CD4-positive, alpha-beta T cell treated with Interleukin-4 for 1 hour (primary cell): ENCODE measurements around the gene B3GNT3.

Experiments used
- DNase-seq, 2 donors: peaks; one replicate each; pipeline ENCODE4 v3.0.0-alpha.2; 2020 to 2022

The B3GNT3 gene

GRCh38 chr19:17794731-17795494 is at the start of gene B3GNT3:
Gene B3GNT3, plus strand, starts transcription at chr19:17795138. Its CDS starts 12,670 bp downstream, at chr19:17807808.
- no peak for DNase-seq

GRCh38 chr19:17747205-17748098 is 47.5 kb upstream of the B3GNT3 start:
- DNase-seq: peak; percentile 96 to 97

GRCh38 chr19:17748884-17749638 is 45.9 kb upstream of the B3GNT3 start:
- no peak for DNase-seq

GRCh38 chr19:17749912-17750317 is 45.0 kb upstream of the B3GNT3 start:
- no peak for DNase-seq

GRCh38 chr19:17751103-17751911 is 43.6 kb upstream of the B3GNT3 start, which contains the start of gene FCHO1:
Gene FCHO1, plus strand, starts transcription at chr19:17751477. Its CDS starts 3,688 bp downstream, at chr19:17755165.
- DNase-seq: peak; percentile 89

GRCh38 chr19:17751912-17752273 is 43.0 kb upstream of the B3GNT3 start:
- peak in 1 of 2 donors; percentile 25 for DNase-seq

GRCh38 chr19:17752865-17753639 is 41.9 kb upstream of the B3GNT3 start:
- no peak for DNase-seq

- no peak for DNase-seq
Measured at GRCh38 chr19:17753976-17754375, 41.0 kb upstream of the B3GNT3 start.

GRCh38 chr19:17754634-17755442 is 40.1 kb upstream of the B3GNT3 start:
- DNase-seq: peak in 1 of 2 donors; percentile 69

GRCh38 chr19:17755443-17755890 is 39.5 kb upstream of the B3GNT3 start:
- no peak for DNase-seq

- DNase-seq: peak; percentile 48 to 69
Measured at GRCh38 chr19:17755977-17756670, 38.8 kb upstream of the B3GNT3 start.

- no peak for DNase-seq
Measured at GRCh38 chr19:17757125-17757524, 37.8 kb upstream of the B3GNT3 start.

GRCh38 chr19:17758515-17758914 is 36.4 kb upstream of the B3GNT3 start:
- DNase-seq: no peak

GRCh38 chr19:17761148-17761547 is 33.8 kb upstream of the B3GNT3 start:
- no peak for DNase-seq

- peak in 1 of 2 donors; percentile 52 for DNase-seq
Measured at GRCh38 chr19:17762505-17763229, 32.3 kb upstream of the B3GNT3 start.

- no peak for DNase-seq
Measured at GRCh38 chr19:17764348-17764747, 30.6 kb upstream of the B3GNT3 start.

- DNase-seq: peak in 1 of 2 donors; percentile 73
Measured at GRCh38 chr19:17765069-17765618, 29.8 kb upstream of the B3GNT3 start.

- DNase-seq: peak; percentile 37 to 69
Measured at GRCh38 chr19:17766543-17767131, 28.3 kb upstream of the B3GNT3 start.
